ENCODE results near the gene ABCF1. TPM values are rescaled to one million over a fixed set of nuclear protein-coding genes. Genes with fewer than 3 reads are reported as not detected.

The ABCF1 gene
- total and polyA plus RNA-seq, 9 of the 15 experiments (the other 6 are each of a cell fraction or from before 2014, with no cell fraction given): 41.6 to 193 (median 102) TPM

DNA sequence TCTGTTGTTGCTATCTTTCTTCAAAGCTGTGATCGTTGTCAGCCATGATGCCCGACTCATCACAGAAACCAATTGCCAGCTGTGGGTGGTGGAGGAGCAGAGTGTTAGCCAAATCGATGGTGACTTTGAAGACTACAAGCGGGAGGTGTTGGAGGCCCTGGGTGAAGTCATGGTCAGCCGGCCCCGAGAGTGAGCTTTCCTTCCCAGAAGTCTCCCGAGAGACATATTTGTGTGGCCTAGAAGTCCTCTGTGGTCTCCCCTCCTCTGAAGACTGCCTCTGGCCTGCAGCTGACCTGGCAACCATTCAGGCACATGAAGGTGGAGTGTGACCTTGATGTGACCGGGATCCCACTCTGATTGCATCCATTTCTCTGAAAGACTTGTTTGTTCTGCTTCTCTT is 19.3 kb downstream of the ABCF1 start:
- Histone ChIP-seq H3K36me3 (ENCODE audit: control insufficient read depth, insufficient read depth, low read length) (peaks cover 98% of the 10 kb centered on the region), H3K27me3 (ENCODE audit: control insufficient read depth in 2 of 2, insufficient read depth in 2 of 2, low read length in 2 of 2) (no peaks in the 10 kb centered on the region), H3K9ac (ENCODE audit: insufficient read depth in 1 of 2, low read depth in 2 of 2, low read length in 2 of 2) (no peak overlapping the region; a peak in 1 of 4 replicates), H3K9me1 (ENCODE audit: control insufficient read depth, insufficient read depth, low read length) (peaks cover 5% of the 10 kb centered on the region), H3K27ac (ENCODE audit: extremely low read depth, low read depth, low read length) (peak overlapping the region; percentile 8; the same call in 1 of the 3 replicates), H2AFZ (ENCODE audit: low read depth, low read length) (no peak overlapping the region), H3K4me3 (no peak overlapping the region), H3K4me1 (replicated peaks in 1 of 2; ENCODE audit: control insufficient read depth in 2 of 2, insufficient read depth in 2 of 2, low read length in 2 of 2) (peaks cover 3 to 4% of the 10 kb centered on the region in 2 experiments; a peak in 3 of 5 replicates), H4K20me1 (replicated peaks; ENCODE audit: control insufficient read depth, insufficient read depth, low read length) (peaks cover 5% of the 10 kb centered on the region; the same call in 1 of the 2 replicates), H3K79me2 (ENCODE audit: control insufficient read depth, insufficient read depth, low read length) (peaks cover 29% of the 10 kb centered on the region), H3K4me2 (ENCODE audit: insufficient read depth, low read length) (no peak overlapping the region), H3K9me3 (replicated peaks; ENCODE audit: control insufficient read depth, insufficient read depth, low read depth, low read length) (no peaks in the 10 kb centered on the region)
- TF ChIP-seq POLR2G (IDR thresholded peaks at IDR 0.05; ENCODE audit: low read depth, low read length) (no peak), RBFOX2 (IDR thresholded peaks at IDR 0.05; ENCODE audit: low read depth, low read length) (0 out of 2 replicates have a peak, but pooled peaks have one; percentile 1), CBX3 (IDR thresholded peaks at IDR 0.05; ENCODE audit: borderline replicate concordance in 1 of 2, low read length in 2 of 2) (no peak), BHLHE40 (IDR thresholded peaks at IDR 0.05; ENCODE audit: low read length) (no peak), BRD4 (IDR thresholded peaks at IDR 0.05) (no peak), ESRRA (IDR thresholded peaks at IDR 0.05; ENCODE audit: borderline replicate concordance, low read depth) (peak; percentile 59; the same call in 1 of the 2 replicates), IRF2 (CRISPR knock-in tag; IDR thresholded peaks at IDR 0.05) (no peak)
- ChIA-PET POLR2A (interaction anchor here (0.7 to 3.1 kb wide), 16 partner anchors 8 to 286 kb away, joined by 3 to 52 read pairs (median 5); partner anchors contain the start of genes ABCF1, MRPS18B, PPP1R10 and PRR3), CTCF (ENCODE audit: low intra/inter-chr PET ratio) (no interaction called here)
- in situ Hi-C loops (cut with MboI) (no loop called here), intact Hi-C loops (cut with micrococcal nuclease) (no loop called here)
- FAIRE-seq (no peak), DNase-seq (ENCODE audit: extremely low read depth in 1 of 4, low spot score in 3 of 4) (no peak), ATAC-seq (no peak)
- 88% methylated on average over 8 of the region's 8 CpGs for WGBS (ENCODE audit: insufficient coverage, low coverage, missing lambda C conversion rate)
- BruUV-seq (replicated peaks): no TSS peak

Measured in K562 (cell line).